ENCODE results near the gene WAS.

DNA sequence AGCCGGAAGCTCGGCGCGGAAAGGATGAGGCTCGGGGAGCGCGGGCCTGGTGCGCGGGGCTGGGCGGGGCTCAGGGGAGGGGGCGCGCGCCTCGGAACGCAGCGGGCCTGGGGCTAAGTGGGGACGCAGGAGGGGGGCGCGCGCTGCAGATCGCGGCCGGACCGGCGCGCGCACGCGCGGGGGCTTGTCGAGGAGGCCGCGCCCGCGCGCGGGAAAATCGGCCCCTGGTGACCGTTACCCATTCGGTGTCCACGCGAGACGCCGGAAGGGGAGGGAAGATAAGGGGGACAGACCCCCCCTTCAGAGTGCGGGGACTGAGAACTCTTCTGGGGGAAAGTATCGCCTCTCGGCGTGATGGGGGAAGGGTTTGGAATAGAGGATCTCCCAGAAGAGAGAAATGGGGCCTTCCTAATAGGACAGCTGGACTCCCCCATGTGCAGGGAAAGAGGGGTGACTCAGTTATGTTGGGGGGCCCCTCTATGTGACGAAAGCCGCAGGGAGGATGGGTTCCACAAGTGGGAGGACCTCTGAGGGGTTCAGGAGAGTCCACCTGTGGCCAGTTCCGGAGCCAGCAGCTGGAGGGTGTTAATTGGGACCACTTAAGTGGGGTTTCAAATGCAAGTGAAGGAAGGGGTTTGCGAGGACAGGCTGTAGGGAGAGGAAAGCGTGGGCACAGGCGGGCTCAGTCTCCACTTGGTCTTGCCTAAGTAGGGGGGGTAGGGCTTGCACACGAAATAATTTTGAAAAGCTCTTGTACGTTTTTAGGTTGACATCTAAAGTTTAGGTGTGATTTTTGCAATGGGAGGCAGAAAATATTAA, 13.5 kb downstream of the WAS start:
- TF ChIP-seq EZH2 (IDR thresholded peaks at IDR 0.05) (no peak), POLR2AphosphoS5 (IDR thresholded peaks at IDR 0.05; ENCODE audit: borderline replicate concordance, low read depth, low read length) (no peak)
